CD14-positive monocyte (primary cell): ENCODE data around the gene CCNJL. TPM values are rescaled to one million over a fixed set of nuclear protein-coding genes. Genes with fewer than 3 reads are reported as not detected.

Experiments
- DNase-seq, 3 donors: peaks; one replicate each; pipeline ENCODE4 v3.0.0-alpha.2; 2011 to 2022
- H2AFZ ChIP-seq: 2 replicates; pipeline ENCODE4 v1.6.0; 2012; ENCODE audit warnings: mild to moderate bottlenecking, low read depth, low read length, inconsistent platforms; ENCODE audit not compliant: insufficient read depth, poor library complexity, severe bottlenecking
- H3K27ac ChIP-seq, 2 donors: 1 replicate in 1 of 2; 2 replicates in 1 of 2; pipeline ENCODE4 v1.5.1; 2012 to 2013; ENCODE audit warnings: low read length in 2 of 2, control low read depth in 1 of 2, inconsistent platforms in 1 of 2, low read depth in 1 of 2, mild to moderate bottlenecking in 1 of 2
- H3K27me3 ChIP-seq, 2 donors: one replicate each; pipeline versions ENCODE4 v1.6.0 to v1.6.1; 2011 to 2013; ENCODE audit warnings: low read length in 2 of 2; ENCODE audit not compliant: control insufficient read depth in 2 of 2, insufficient read depth in 2 of 2
- H3K36me3 ChIP-seq, 2 donors: replicated peaks in 1 of 2; 1 replicate in 1 of 2; 2 replicates in 1 of 2; pipeline versions ENCODE4 v1.5.1 to v1.6.1; 2012 to 2013; ENCODE audit warnings: low read length in 2 of 2, control low read depth in 1 of 2, inconsistent platforms in 1 of 2, mild to moderate bottlenecking in 1 of 2; ENCODE audit not compliant: insufficient read depth in 2 of 2, control insufficient read depth in 1 of 2
- H3K4me1 ChIP-seq, 2 donors: 1 replicate in 1 of 2; 2 replicates in 1 of 2; pipeline versions ENCODE4 v1.5.1 to v1.6.1; 2012 to 2013; ENCODE audit warnings: low read length in 2 of 2, control low read depth in 1 of 2, inconsistent platforms in 1 of 2, mild to moderate bottlenecking in 1 of 2, moderate library complexity in 1 of 2; ENCODE audit not compliant: insufficient read depth in 2 of 2, control insufficient read depth in 1 of 2
- H3K4me2 ChIP-seq: replicated peaks from 2 replicates; pipeline ENCODE3; 2012; ENCODE audit warnings: low read length, moderate library complexity, mild to moderate bottlenecking; ENCODE audit not compliant: poor library complexity, severe bottlenecking; ENCODE audit errors: extremely low read depth
- H3K4me3 ChIP-seq, 3 experiments: fragments of 200-600 bp in 1 of 3; sonication (generic) in 1 of 3; replicated peaks in 1 of 3; 1 replicate in 2 of 3; 2 replicates in 1 of 3; pipeline ENCODE4 v1.5.1; 2011 to 2013; ENCODE audit warnings: low read length in 3 of 3, mild to moderate bottlenecking in 3 of 3, control low read depth in 2 of 3, low read depth in 2 of 3, inconsistent platforms in 1 of 3, moderate library complexity in 1 of 3
- H3K79me2 ChIP-seq: 2 replicates; pipeline ENCODE4 v1.6.0; 2012; ENCODE audit warnings: mild to moderate bottlenecking, control low read depth, inconsistent platforms, low read length, moderate library complexity; ENCODE audit not compliant: insufficient read depth
- H3K9ac ChIP-seq: 2 replicates; pipeline ENCODE4 v1.6.0; 2017; ENCODE audit warnings: low read length, mild to moderate bottlenecking; ENCODE audit not compliant: insufficient read depth, poor library complexity, severe bottlenecking
- H3K9me3 ChIP-seq, 2 donors: replicated peaks in 1 of 2; 1 replicate in 1 of 2; 2 replicates in 1 of 2; pipeline versions ENCODE4 v1.5.1 to v1.6.1; 2012 to 2013; ENCODE audit warnings: low read length in 2 of 2, control low read depth in 1 of 2; ENCODE audit not compliant: control insufficient read depth in 1 of 2, insufficient read depth in 1 of 2
- H4K20me1 ChIP-seq: 2 replicates; pipeline ENCODE4 v1.6.0; 2012; ENCODE audit warnings: mild to moderate bottlenecking, low read length, control low read depth, moderate library complexity; ENCODE audit not compliant: insufficient read depth
- H3K27ac Mint-ChIP-seq, 7 donors: one replicate each; pipeline ENCODE4 v1.8.0; 2020; ENCODE audit warnings: mild to moderate bottlenecking in 7 of 7, mixed read lengths in 7 of 7, moderate library complexity in 6 of 7, inconsistent platforms in 2 of 7
- H3K27me3 Mint-ChIP-seq, 3 donors: one replicate each; pipeline ENCODE4 v1.8.0; 2021 to 2022; ENCODE audit warnings: low read depth in 3 of 3, mild to moderate bottlenecking in 3 of 3, mixed read lengths in 3 of 3, moderate library complexity in 3 of 3, inconsistent platforms in 1 of 3
- H3K36me3 Mint-ChIP-seq, 2 donors: one replicate each; pipeline ENCODE4 v1.8.0; 2020; ENCODE audit warnings: mixed read lengths in 2 of 2, inconsistent platforms in 1 of 2, mild to moderate bottlenecking in 1 of 2
- H3K4me1 Mint-ChIP-seq: one replicate; pipeline ENCODE4 v1.8.0; 2020; ENCODE audit warnings: mild to moderate bottlenecking, mixed read lengths
- H3K4me3 Mint-ChIP-seq, 2 donors: one replicate each; pipeline ENCODE4 v1.8.0; 2020; ENCODE audit warnings: mild to moderate bottlenecking in 2 of 2, mixed read lengths in 2 of 2, moderate library complexity in 1 of 2
- H3K9me3 Mint-ChIP-seq, 7 donors: one replicate each; pipeline ENCODE4 v1.8.0; 2020 to 2022; ENCODE audit warnings: mixed read lengths in 7 of 7, mild to moderate bottlenecking in 6 of 7, moderate library complexity in 6 of 7, inconsistent platforms in 2 of 7
- CTCF ChIP-seq: fragments of 200-600 bp; IDR thresholded peaks from one replicate; pipeline ENCODE4 v1.8.0; 2022; ENCODE audit warnings: antibody characterized with exemption, mild to moderate bottlenecking
- WGBS: methylation state at CpG from one replicate; pipeline ENCODE4 v1.1.5; 2013; ENCODE audit warnings: missing lambda C conversion rate; ENCODE audit not compliant: insufficient coverage; 5-methylcytosine and 5-hydroxymethylcytosine counted together
- intact Hi-C, 2 donors: fragments of 100-400 bp; cut with micrococcal nuclease; formaldehyde crosslinking; loops; one replicate each; pipeline versions ENCODE4 v1.15.0 to v1.15.1; 2023
- polyA plus RNA-seq, 3 donors: library from polyadenylated mRNA; depleted of rRNA in 1 of 3; unstranded in 2 of 3; stranded (reverse) in 1 of 3; fragments of 300-500 nt in 2 of 3; fragments of >200 nt in 1 of 3; fragmentation: Illumina TruSeq in 2 of 3; gene quantifications; 1 replicate in 2 of 3; 2 replicates in 1 of 3; pipeline ENCODE4 v1.2.3, GENCODE V29; 2012 to 2021

Gene CCNJL
- polyA plus RNA-seq, 3 donors: 0.03 TPM; not detected in 2

DNA sequence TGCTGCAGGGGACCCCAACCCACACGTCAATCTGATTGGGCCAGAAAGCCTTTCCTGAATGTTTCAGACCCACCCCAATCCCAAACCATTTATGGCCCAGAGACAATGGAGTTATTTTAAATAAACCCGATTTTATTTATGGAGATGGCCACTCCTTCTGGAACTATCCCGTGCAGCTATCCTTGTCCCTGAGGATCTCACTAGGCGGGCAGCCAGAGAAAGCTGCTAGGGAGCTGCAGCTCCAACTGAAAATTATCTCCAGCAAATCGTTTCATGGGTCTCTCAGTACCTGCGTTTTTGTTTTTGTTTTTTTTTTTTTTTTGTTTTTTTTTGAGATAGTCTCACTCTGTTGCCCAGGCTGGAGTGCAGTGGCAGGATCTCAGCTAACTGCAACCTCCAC is 35.1 kb upstream of the CCNJL start:
- H3K27me3 Mint-ChIP-seq: peaks cover 0 to 6% (median 0%) of the 10 kb centered on the region in 3 donors
- H3K27ac Mint-ChIP-seq: no peak overlapping the region
- no peaks in the 10 kb centered on the region for H3K36me3 ChIP-seq
- H3K4me1 ChIP-seq: no peaks in the 10 kb centered on the region
- no peak overlapping the region for H3K4me3 Mint-ChIP-seq
- TF ChIP-seq CTCF: no peak
- H3K36me3 Mint-ChIP-seq: no peaks in the 10 kb centered on the region
- no peaks in the 10 kb centered on the region for H3K27me3 ChIP-seq
- H3K4me1 Mint-ChIP-seq: peaks cover 2% of the 10 kb centered on the region
- no peak overlapping the region for H3K27ac ChIP-seq
- H2AFZ ChIP-seq: no peak overlapping the region
- DNase-seq: no peak
- no peak overlapping the region for H3K4me3 ChIP-seq
- no peaks in the 10 kb centered on the region for H4K20me1 ChIP-seq
- intact Hi-C loops: loop anchor here (5.0 to 10.0 kb wide), 2 partner anchors 103 to 325 kb away; no protein-coding TSS in a partner anchor
- peaks cover 0 to 3% (median 0%) of the 10 kb centered on the region in 7 donors for H3K9me3 Mint-ChIP-seq
- H3K9ac ChIP-seq: no peak overlapping the region
- no peak overlapping the region for H3K4me2 ChIP-seq
- no peaks in the 10 kb centered on the region for H3K9me3 ChIP-seq
- H3K79me2 ChIP-seq: no peaks in the 10 kb centered on the region
- WGBS: 93% methylated on average over 3 of the region's 6 CpGs

DNA sequence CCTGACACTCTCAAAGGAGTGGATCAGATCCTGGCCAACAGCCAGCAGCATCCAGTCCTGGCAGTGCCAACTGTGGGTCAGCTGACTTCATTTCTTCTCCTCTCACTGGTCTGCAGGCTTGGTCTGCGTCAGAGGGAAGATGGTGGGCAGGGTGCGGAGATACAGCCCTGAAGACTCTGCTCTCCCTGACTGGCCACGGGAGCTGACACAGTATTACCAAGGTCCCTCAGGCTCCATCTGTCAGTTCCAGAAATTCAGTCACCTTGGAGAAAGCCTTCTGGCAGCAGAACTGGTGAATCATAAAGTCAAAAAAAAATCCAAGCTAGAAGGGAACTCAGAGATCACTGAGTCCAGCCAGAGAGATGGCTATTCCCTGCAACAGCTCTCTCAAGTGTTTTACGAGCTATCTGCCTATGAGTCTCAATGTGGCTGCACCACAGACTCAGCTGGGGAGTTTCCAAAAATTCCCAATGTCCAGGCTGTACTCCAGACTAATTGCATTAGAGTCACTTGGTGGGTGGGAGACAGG is 30.1 kb upstream of the CCNJL start:
- H3K9ac ChIP-seq: no peak overlapping the region
- H3K4me2 ChIP-seq: no peak overlapping the region
- Mint-ChIP-seq H3K4me1 (peaks cover 2% of the 10 kb centered on the region), H3K27me3 (peaks cover 0 to 6% (median 1%) of the 10 kb centered on the region in 3 donors), H3K4me3 (no peak overlapping the region), H3K36me3 (no peaks in the 10 kb centered on the region), H3K27ac (no peak overlapping the region), H3K9me3 (peaks cover 0 to 3% (median 0%) of the 10 kb centered on the region in 7 donors)
- H3K4me1 ChIP-seq: no peaks in the 10 kb centered on the region
- no peaks in the 10 kb centered on the region for H3K9me3 ChIP-seq
- H3K79me2 ChIP-seq: no peaks in the 10 kb centered on the region
- DNase-seq: no peak
- no peak overlapping the region for H2AFZ ChIP-seq
- H3K36me3 ChIP-seq: no peaks in the 10 kb centered on the region
- H3K4me3 ChIP-seq: no peak overlapping the region
- WGBS: 97% methylated on average over 4 of the region's 4 CpGs
- no peak overlapping the region for H3K27ac ChIP-seq
- TF ChIP-seq CTCF: no peak
- intact Hi-C loops: loop anchor here in 1 of 2 donors (10.0 kb wide), 1 partner anchor 98 kb away; no protein-coding TSS in a partner anchor
- H3K27me3 ChIP-seq: no peaks in the 10 kb centered on the region
- H4K20me1 ChIP-seq: no peaks in the 10 kb centered on the region
